Suprapubic skin (tissue), 4 donors: ENCODE measurements around the gene DTNA. TPM values are rescaled to one million over a fixed set of nuclear protein-coding genes. Genes with fewer than 3 reads are reported as not detected.

ENCODE experiments used
- DNase-seq, 2 donors: peaks; one replicate each; pipeline ENCODE4 v3.0.0-alpha.2; 2019; ENCODE audit warnings: low spot score in 2 of 2
- H3K27ac ChIP-seq: fragments of 200-600 bp; sonication (generic); one replicate; pipeline ENCODE4 v1.5.1; 2019
- H3K27me3 ChIP-seq: fragments of 200-600 bp; sonication (generic); one replicate; pipeline ENCODE4 v1.5.1; 2019
- H3K36me3 ChIP-seq: fragments of 200-600 bp; sonication (generic); one replicate; pipeline ENCODE4 v1.5.1; 2019
- H3K4me1 ChIP-seq: fragments of 200-600 bp; sonication (generic); one replicate; pipeline ENCODE4 v1.5.1; 2019
- H3K4me3 ChIP-seq: fragments of 200-600 bp; sonication (generic); one replicate; pipeline ENCODE4 v1.5.1; 2019; ENCODE audit warnings: mild to moderate bottlenecking
- H3K9me3 ChIP-seq: fragments of 200-600 bp; sonication (generic); one replicate; pipeline ENCODE4 v1.5.1; 2019
- CTCF ChIP-seq, 2 donors: fragments of 200-600 bp in 1 of 2; fragments of 450-650 bp in 1 of 2; sonication (generic) in 1 of 2; IDR thresholded peaks; one replicate each; pipeline ENCODE4 v1.5.1; 2016 to 2019; ENCODE audit warnings: antibody characterized with exemption in 2 of 2, mild to moderate bottlenecking in 1 of 2, moderate library complexity in 1 of 2
- EP300 ChIP-seq: sonication (generic); formaldehyde crosslinking; IDR thresholded peaks from one replicate; pipeline ENCODE4 v1.6.1; 2017; ENCODE audit warnings: antibody characterized with exemption
- POLR2A ChIP-seq, 2 donors: fragments of 450-650 bp; IDR thresholded peaks; one replicate each; pipeline ENCODE4 v1.6.1; 2017; ENCODE audit warnings: antibody characterized with exemption in 2 of 2, mild to moderate bottlenecking in 2 of 2, moderate library complexity in 2 of 2
- POLR2AphosphoS5 ChIP-seq, 3 donors: sonication (generic); formaldehyde crosslinking; IDR thresholded peaks; one replicate each; pipeline ENCODE4 v1.6.1; 2017; ENCODE audit warnings: antibody characterized with exemption in 3 of 3
- WGBS: methylation state at CpG from one replicate; pipeline ENCODE4 v1.1.5; 2018; 5-methylcytosine and 5-hydroxymethylcytosine counted together
- total RNA-seq, 4 donors: library from RNA; depleted of rRNA; stranded (reverse); fragments of >200 nt; gene quantifications; one replicate each; pipeline ENCODE4 v1.1.0, GENCODE V29; 2016

The DTNA gene
- total RNA-seq, 4 donors from 2014 or later = 3.0 to 15.9 (median 5.1) TPM

GRCh38 chr18:34773961-34774766, 64.1 kb downstream of the DTNA start:
- WGBS = 25% methylated on average over 5 of the region's 7 CpGs
- Histone ChIP-seq H3K36me3 (no peaks in the 10 kb centered on the region), H3K27ac (no peak overlapping the region), H3K27me3 (no peaks in the 10 kb centered on the region), H3K9me3 (no peaks in the 10 kb centered on the region), H3K4me1 (peaks cover 10% of the 10 kb centered on the region), H3K4me3 (no peak overlapping the region)
- no peak for TF ChIP-seq EP300
- TF ChIP-seq POLR2A (IDR thresholded peaks at IDR 0.05) = no peak
- TF ChIP-seq POLR2AphosphoS5 (IDR thresholded peaks at IDR 0.05) = no peak
- TF ChIP-seq CTCF (IDR thresholded peaks at IDR 0.05) = no peak
- DNase-seq = peak in 1 of 2 donors; percentile 57

- WGBS = 60% methylated on average over 3 of the region's 3 CpGs
- no peaks in the 10 kb centered on the region for H3K9me3 ChIP-seq
- no peaks in the 10 kb centered on the region for H3K27me3 ChIP-seq
- peaks cover 10% of the 10 kb centered on the region for H3K4me1 ChIP-seq
- no peaks in the 10 kb centered on the region for H3K36me3 ChIP-seq
- TF ChIP-seq POLR2A (IDR thresholded peaks at IDR 0.05) = no peak
- no peak for DNase-seq
- no peak overlapping the region for H3K4me3 ChIP-seq
- H3K27ac ChIP-seq = no peak overlapping the region
These were observed 65.4 kb downstream of the DTNA start for GRCh38 chr18:34775461-34775860.

GRCh38 chr18:34779112-34779511, 69.0 kb downstream of the DTNA start:
- Histone ChIP-seq H3K27ac (no peak overlapping the region), H3K27me3 (no peaks in the 10 kb centered on the region), H3K36me3 (no peaks in the 10 kb centered on the region), H3K4me3 (no peak overlapping the region), H3K4me1 (peaks cover 2% of the 10 kb centered on the region), H3K9me3 (no peaks in the 10 kb centered on the region)
- DNase-seq = no peak
- TF ChIP-seq EP300 = no peak

GRCh38 chr18:34780856-34781255, 70.8 kb downstream of the DTNA start:
- no peak for DNase-seq
- TF ChIP-seq EP300 (no peak), CTCF (IDR thresholded peaks at IDR 0.05) (no peak), POLR2AphosphoS5 (IDR thresholded peaks at IDR 0.05) (no peak), POLR2A (IDR thresholded peaks at IDR 0.05) (no peak)
- Histone ChIP-seq H3K27me3 (no peaks in the 10 kb centered on the region), H3K36me3 (no peaks in the 10 kb centered on the region), H3K27ac (no peak overlapping the region), H3K9me3 (no peaks in the 10 kb centered on the region), H3K4me1 (no peaks in the 10 kb centered on the region), H3K4me3 (no peak overlapping the region)
- 98% methylated on average over 2 of the region's 2 CpGs for WGBS

- Histone ChIP-seq H3K9me3 (no peaks in the 10 kb centered on the region), H3K27ac (no peak overlapping the region), H3K4me1 (no peaks in the 10 kb centered on the region), H3K4me3 (no peak overlapping the region), H3K27me3 (no peaks in the 10 kb centered on the region), H3K36me3 (no peaks in the 10 kb centered on the region)
- 69% methylated on average over 3 of the region's 3 CpGs for WGBS
- DNase-seq = no peak
- TF ChIP-seq POLR2A (IDR thresholded peaks at IDR 0.05) (no peak), EP300 (no peak), POLR2AphosphoS5 (IDR thresholded peaks at IDR 0.05) (no peak), CTCF (IDR thresholded peaks at IDR 0.05) (no peak)
These were observed 73.4 kb downstream of the DTNA start for GRCh38 chr18:34783501-34783900.

- TF ChIP-seq CTCF (IDR thresholded peaks at IDR 0.05) (no peak), POLR2A (IDR thresholded peaks at IDR 0.05) (no peak), POLR2AphosphoS5 (IDR thresholded peaks at IDR 0.05) (no peak), EP300 (no peak)
- no peaks in the 10 kb centered on the region for H3K4me1 ChIP-seq
- WGBS = 73% methylated on average over 6 of the region's 6 CpGs
These were observed 76.2 kb downstream of the DTNA start for GRCh38 chr18:34786162-34786741.

More at GRCh38 chr18:34786162-34786741, 76.2 kb downstream of the DTNA start:
- DNase-seq = no peak
- Histone ChIP-seq H3K27me3 (no peaks in the 10 kb centered on the region), H3K4me3 (no peak overlapping the region), H3K36me3 (no peaks in the 10 kb centered on the region), H3K9me3 (no peaks in the 10 kb centered on the region), H3K27ac (no peak overlapping the region)
